GM12878 (cell line): Measurements from ENCODE around the gene CHD5. TPM values are rescaled to one million over a fixed set of nuclear protein-coding genes. Genes with fewer than 3 reads are reported as not detected.

Experiments used
- ATAC-seq: fragments of 200-7000 bp; cut with Tn5 transposase; 3 replicates; pipeline ENCODE4 v1.9.1; 2020; ENCODE audit warnings: mild to moderate bottlenecking, moderate library complexity
- BruUV-seq: library from RNA; stranded (reverse); fragments of 400-500 nt; replicated peaks from 2 replicates; lab custom pipeline; 2021; lab: Mats Ljungman, UMichigan
- CTCF ChIA-PET: fragments of 300-600 bp; sonication (Branson Sonifier 250); formaldehyde crosslinking; extraction: SDS; loops from one replicate; lab custom pipeline; 2021; ENCODE audit warnings: inconsistent platforms; lab: Yijun Ruan, JAX
- POLR2A ChIA-PET: fragments of 350-600 bp; formaldehyde crosslinking; extraction: SDS; loops from one replicate; lab custom pipeline; 2021; ENCODE audit warnings: inconsistent platforms; lab: Charles Lee
- RAD21 ChIA-PET: fragments of 300-600 bp; sonication (Branson Sonifier 250); formaldehyde crosslinking; loops from one replicate; lab custom pipeline; 2023; ENCODE audit warnings: antibody characterized with exemption; ENCODE audit not compliant: unreplicated experiment; lab: Charles Lee
- SMC1A ChIA-PET: fragments of 300-600 bp; sonication (Branson Sonifier 250); formaldehyde crosslinking; loops from one replicate; lab custom pipeline; 2023; ENCODE audit not compliant: unreplicated experiment, uncharacterized antibody; lab: Charles Lee
- DNase-seq: peaks from one replicate; pipeline ENCODE4 v3.0.0-alpha.2; 2011; ENCODE audit warnings: low read depth, low spot score
- FAIRE-seq: peaks from 3 replicates; lab custom pipeline; 2011; peaks lifted over from hg19 to GRCh38; lab: Jason Lieb, UNC
- H2AFZ ChIP-seq: 2 replicates; pipeline ENCODE4 v1.6.0; 2011; ENCODE audit warnings: low read depth, low read length, control low read depth; ENCODE audit not compliant: control insufficient read depth
- H3K27ac ChIP-seq: 2 replicates; pipeline ENCODE4 v1.5.1; 2011; ENCODE audit warnings: control low read depth; ENCODE audit not compliant: control insufficient read depth, insufficient read depth
- H3K27me3 ChIP-seq, 2 experiments: replicated peaks in 1 of 2; 2 replicates each; pipeline versions ENCODE4 v1.6.0 to v1.6.1; 2011; ENCODE audit warnings: low read length in 1 of 2; ENCODE audit not compliant: control insufficient read depth in 2 of 2, insufficient read depth in 2 of 2
- H3K36me3 ChIP-seq, 2 experiments: 2 replicates each; pipeline ENCODE4 v1.5.1; 2011; ENCODE audit warnings: low read length in 1 of 2; ENCODE audit not compliant: control insufficient read depth in 2 of 2, insufficient read depth in 2 of 2
- H3K4me1 ChIP-seq: 2 replicates; pipeline ENCODE4 v1.6.1; 2011; ENCODE audit warnings: mild to moderate bottlenecking, low read length, moderate library complexity, mixed read lengths; ENCODE audit not compliant: control insufficient read depth, insufficient read depth
- H3K4me2 ChIP-seq: 2 replicates; pipeline ENCODE4 v1.6.0; 2011; ENCODE audit warnings: control low read depth; ENCODE audit not compliant: control insufficient read depth, insufficient read depth
- H3K4me3 ChIP-seq: fragments of 200-600 bp; sonication (generic); 2 replicates; pipeline ENCODE4 v1.5.1; 2016
- H3K79me2 ChIP-seq: 2 replicates; pipeline ENCODE4 v1.6.0; 2011; ENCODE audit warnings: low read length; ENCODE audit not compliant: control insufficient read depth, insufficient read depth
- H3K9ac ChIP-seq: 2 replicates; pipeline ENCODE4 v1.8.0; 2011; ENCODE audit warnings: low read length, control low read depth, mixed read lengths; ENCODE audit not compliant: control insufficient read depth, insufficient read depth
- H3K9me3 ChIP-seq: replicated peaks from 3 replicates; pipeline ENCODE4 v1.5.1; 2011; ENCODE audit warnings: mild to moderate bottlenecking, low read length; ENCODE audit not compliant: control insufficient read depth, insufficient read depth
- H4K20me1 ChIP-seq: 2 replicates; pipeline ENCODE4 v1.6.0; 2011; ENCODE audit not compliant: control insufficient read depth, insufficient read depth
- CBX3 ChIP-seq: fragments of 200-600 bp; sonication (generic); IDR thresholded peaks from 2 replicates; pipeline ENCODE4 v1.6.1; 2016; ENCODE audit warnings: low read depth, borderline replicate concordance
- EZH2 ChIP-seq: IDR thresholded peaks from 2 replicates; pipeline ENCODE4 v1.6.1; 2012; ENCODE audit warnings: low read depth, mild to moderate bottlenecking, control low read depth, inconsistent platforms, low read length, borderline replicate concordance; ENCODE audit not compliant: control insufficient read depth
- FOXM1 ChIP-seq: IDR thresholded peaks from 2 replicates; pipeline ENCODE4 v1.6.1; 2012; ENCODE audit warnings: low read depth, mild to moderate bottlenecking, inconsistent platforms, low read length, moderate library complexity
- GABPA ChIP-seq: IDR thresholded peaks from 2 replicates; pipeline ENCODE4 v1.6.1; 2014; ENCODE audit warnings: antibody characterized with exemption, low read depth, mild to moderate bottlenecking, inconsistent platforms
- KLF5 ChIP-seq: fragments of 450-650 bp; IDR thresholded peaks from 2 replicates; pipeline ENCODE4 v1.6.1; 2014; ENCODE audit warnings: mild to moderate bottlenecking; ENCODE audit not compliant: partially characterized antibody
- MLLT1 ChIP-seq: fragments of 450-650 bp; IDR thresholded peaks from 2 replicates; pipeline ENCODE4 v1.6.1; 2016; ENCODE audit warnings: mild to moderate bottlenecking
- USF2 ChIP-seq: IDR thresholded peaks from 2 replicates; pipeline ENCODE4 v1.6.1; 2011; ENCODE audit warnings: low read depth, low read length, improper control_type of control experiment, borderline replicate concordance
- ZNF384 ChIP-seq: IDR thresholded peaks from 2 replicates; pipeline ENCODE4 v1.6.1; 2012; ENCODE audit warnings: low read depth, mild to moderate bottlenecking, low read length, improper control_type of control experiment, borderline replicate concordance
- WGBS: methylation state at CpG from one replicate; pipeline ENCODE4 v1.1.6; 2016; ENCODE audit warnings: low lambda C conversion rate; ENCODE audit not compliant: insufficient replicate concordance, insufficient coverage; ENCODE audit errors: missing lambda C conversion rate; 5-methylcytosine and 5-hydroxymethylcytosine counted together
- in situ Hi-C: fragments of 300-500 bp; cut with MboI; formaldehyde crosslinking; loops from 9 replicates; pipeline ENCODE4 v1.14.3; 2018; ENCODE audit warnings: mixed read lengths
- intact Hi-C: fragments of 100-400 bp; cut with micrococcal nuclease; formaldehyde crosslinking; loops from one replicate; pipeline ENCODE4 v1.14.2; 2022; ENCODE audit not compliant: unreplicated experiment
- polyA plus RNA-seq, 11 experiments: library from polyadenylated mRNA; depleted of rRNA in 4 of 11; unstranded in 6 of 11; stranded (reverse) in 5 of 11; fragments of >200 nt; fragmentation: Nextera tagmentation in 4 of 11; fragmentation: Illumina TruSeq in 1 of 11; extraction: Ambion mirVana in 4 of 11; extraction: Trizol in 1 of 11; gene quantifications; 1 replicate in 1 of 11; 2 replicates in 10 of 11; pipeline versions ENCODE4 v1.2.1 to v1.2.3, GENCODE V29; 2011 to 2016; ENCODE audit warnings: inconsistent platforms in 2 of 11, missing spikeins in 2 of 11, low read depth in 1 of 11
- total RNA-seq, 4 experiments: library from RNA; depleted of rRNA in 3 of 4; stranded (reverse); fragments of >200 nt in 3 of 4; fragmentation: Illumina TruSeq in 1 of 4; extraction: Trizol in 1 of 4; gene quantifications; 2 replicates each; pipeline versions ENCODE4 v1.2.1 to v1.2.3, GENCODE V29; 2013 to 2021

Gene CHD5
- total and polyA plus RNA-seq, 10 of the 15 experiments (the other 5 are each of a cell fraction or from before 2014, with no cell fraction given): 0.03 to 0.49 (median 0.13) TPM; not detected in 3

GRCh38 chr1:6124341-6124740 lies 55.8 kb downstream of the CHD5 start:
- SMC1A ChIA-PET: no interaction called here
- no peaks in the 10 kb centered on the region for H3K27me3 ChIP-seq
- no peak for FAIRE-seq
- TF ChIP-seq KLF5 (no peak), EZH2 (no peak), FOXM1 (no peak), CBX3 (no peak), USF2 (no peak), ZNF384 (no peak), MLLT1 (no peak), GABPA (no peak)
- no peak overlapping the region for H3K4me2 ChIP-seq
- H4K20me1 ChIP-seq: no peaks in the 10 kb centered on the region
- DNase-seq: no peak
- no peaks in the 10 kb centered on the region for H3K4me1 ChIP-seq
- POLR2A ChIA-PET: no interaction called here
- H3K9me3 ChIP-seq: no peaks in the 10 kb centered on the region
- intact Hi-C loops: no loop called here
- no peak for ATAC-seq
- H3K36me3 ChIP-seq: no peaks in the 10 kb centered on the region
- CTCF ChIA-PET: no interaction called here
- no TSS peak for BruUV-seq
- no peak overlapping the region for H3K9ac ChIP-seq
- H2AFZ ChIP-seq: no peak overlapping the region
- 36% methylated on average over 8 of the region's 12 CpGs for WGBS
- no peak overlapping the region for H3K4me3 ChIP-seq
- in situ Hi-C loops: no loop called here
- no peaks in the 10 kb centered on the region for H3K79me2 ChIP-seq
- RAD21 ChIA-PET: no interaction called here
- H3K27ac ChIP-seq: no peak overlapping the region
